Spleen (tissue), 7 donors: Measurements from ENCODE around the gene MEI4.

ENCODE experiments used
- POLR2A ChIP-seq, 3 donors: fragments of 450-650 bp; IDR thresholded peaks; one replicate each; pipeline ENCODE4 v1.5.1; 2017; ENCODE audit warnings: antibody characterized with exemption in 3 of 3, mild to moderate bottlenecking in 1 of 3
- TF ChIP-seq, protein P1 (sequence below), 11 experiments: fragments of 200-600 bp in 7 of 11; fragments of 450-650 bp in 4 of 11; sonication (generic) in 4 of 11; IDR thresholded peaks in 8 of 11; conservative IDR thresholded peaks in 3 of 11; 1 replicate in 7 of 11; 2 replicates in 4 of 11; pipeline versions ENCODE4 v1.4.0 to v1.8.0; 2016 to 2021; ENCODE audit warnings: antibody characterized with exemption in 11 of 11, inconsistent platforms in 4 of 11, mild to moderate bottlenecking in 1 of 11
- donor health status: DM: no; HTN: no; CAD: no; lungs with moderate emphysema.
- donor health status: DM: no; HTN: no; CAD: no.
- donor health status: DM: no; HTN: no; CAD: no.

DNA sequence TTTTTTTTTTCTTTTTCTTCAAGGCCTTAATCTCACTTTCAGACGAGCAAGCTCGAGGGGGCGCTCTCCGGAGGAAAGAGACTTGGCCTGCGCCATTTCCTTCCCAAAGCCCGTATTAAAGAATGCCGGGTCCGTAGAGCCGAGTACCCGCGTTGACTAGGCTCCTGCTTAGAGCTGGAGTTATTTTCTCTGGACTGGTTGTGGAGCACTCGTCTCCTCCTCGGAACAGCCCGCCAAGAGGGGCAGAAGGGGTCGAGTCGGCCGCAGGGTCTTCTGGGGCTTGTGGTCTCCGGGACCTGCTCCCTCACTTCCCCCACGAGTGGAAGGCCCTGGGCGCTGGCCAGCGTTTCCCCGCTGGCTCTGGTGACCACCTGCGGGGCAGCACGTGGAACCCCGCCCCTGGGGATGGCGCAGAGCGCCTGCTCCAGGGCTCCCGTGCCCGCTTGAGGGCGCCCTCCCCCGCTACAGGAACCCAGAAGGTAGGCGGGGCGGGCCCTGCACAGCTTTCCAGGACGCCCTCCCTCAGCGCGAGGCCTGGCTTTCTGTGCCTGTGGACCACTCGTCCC lies 2.7 kb upstream of the MEI4 start:
- TF ChIP-seq, protein P1, sequence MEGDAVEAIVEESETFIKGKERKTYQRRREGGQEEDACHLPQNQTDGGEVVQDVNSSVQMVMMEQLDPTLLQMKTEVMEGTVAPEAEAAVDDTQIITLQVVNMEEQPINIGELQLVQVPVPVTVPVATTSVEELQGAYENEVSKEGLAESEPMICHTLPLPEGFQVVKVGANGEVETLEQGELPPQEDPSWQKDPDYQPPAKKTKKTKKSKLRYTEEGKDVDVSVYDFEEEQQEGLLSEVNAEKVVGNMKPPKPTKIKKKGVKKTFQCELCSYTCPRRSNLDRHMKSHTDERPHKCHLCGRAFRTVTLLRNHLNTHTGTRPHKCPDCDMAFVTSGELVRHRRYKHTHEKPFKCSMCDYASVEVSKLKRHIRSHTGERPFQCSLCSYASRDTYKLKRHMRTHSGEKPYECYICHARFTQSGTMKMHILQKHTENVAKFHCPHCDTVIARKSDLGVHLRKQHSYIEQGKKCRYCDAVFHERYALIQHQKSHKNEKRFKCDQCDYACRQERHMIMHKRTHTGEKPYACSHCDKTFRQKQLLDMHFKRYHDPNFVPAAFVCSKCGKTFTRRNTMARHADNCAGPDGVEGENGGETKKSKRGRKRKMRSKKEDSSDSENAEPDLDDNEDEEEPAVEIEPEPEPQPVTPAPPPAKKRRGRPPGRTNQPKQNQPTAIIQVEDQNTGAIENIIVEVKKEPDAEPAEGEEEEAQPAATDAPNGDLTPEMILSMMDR (IDR thresholded peaks at IDR 0.05 in 8 of 11, conservative IDR thresholded peaks at IDR 0.05 in 3 of 11): no peak
- TF ChIP-seq POLR2A (IDR thresholded peaks at IDR 0.05): no peak
